GM12801 (cell line): ENCODE data around the gene RIPK1.

Experiments
- TF ChIP-seq, protein P1 (sequence below): IDR thresholded peaks from one replicate; pipeline ENCODE4 v1.5.1; 2011; ENCODE audit warnings: control low read depth; ENCODE audit not compliant: insufficient read length; ENCODE audit errors: extremely low read depth

Gene RIPK1

DNA sequence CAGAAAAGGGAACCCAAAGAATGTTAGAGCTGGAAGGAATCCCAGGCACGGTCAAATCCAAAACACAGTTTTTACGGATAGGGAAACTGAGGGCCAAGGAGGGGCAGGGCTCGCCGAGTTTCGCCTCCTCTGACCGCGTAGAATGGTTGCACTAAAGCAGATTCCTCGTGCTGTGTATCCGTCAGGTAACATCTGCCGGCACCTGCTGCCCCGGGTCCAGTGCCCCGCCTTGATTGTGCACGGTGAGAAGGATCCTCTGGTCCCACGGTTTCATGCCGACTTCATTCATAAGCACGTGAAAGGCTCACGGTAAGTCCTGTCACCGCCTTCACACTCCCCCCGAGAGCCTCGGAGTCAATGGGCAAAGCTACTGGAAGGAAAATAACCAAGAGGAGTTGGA lies 71.9 kb downstream of the RIPK1 start:
- TF ChIP-seq, protein P1, sequence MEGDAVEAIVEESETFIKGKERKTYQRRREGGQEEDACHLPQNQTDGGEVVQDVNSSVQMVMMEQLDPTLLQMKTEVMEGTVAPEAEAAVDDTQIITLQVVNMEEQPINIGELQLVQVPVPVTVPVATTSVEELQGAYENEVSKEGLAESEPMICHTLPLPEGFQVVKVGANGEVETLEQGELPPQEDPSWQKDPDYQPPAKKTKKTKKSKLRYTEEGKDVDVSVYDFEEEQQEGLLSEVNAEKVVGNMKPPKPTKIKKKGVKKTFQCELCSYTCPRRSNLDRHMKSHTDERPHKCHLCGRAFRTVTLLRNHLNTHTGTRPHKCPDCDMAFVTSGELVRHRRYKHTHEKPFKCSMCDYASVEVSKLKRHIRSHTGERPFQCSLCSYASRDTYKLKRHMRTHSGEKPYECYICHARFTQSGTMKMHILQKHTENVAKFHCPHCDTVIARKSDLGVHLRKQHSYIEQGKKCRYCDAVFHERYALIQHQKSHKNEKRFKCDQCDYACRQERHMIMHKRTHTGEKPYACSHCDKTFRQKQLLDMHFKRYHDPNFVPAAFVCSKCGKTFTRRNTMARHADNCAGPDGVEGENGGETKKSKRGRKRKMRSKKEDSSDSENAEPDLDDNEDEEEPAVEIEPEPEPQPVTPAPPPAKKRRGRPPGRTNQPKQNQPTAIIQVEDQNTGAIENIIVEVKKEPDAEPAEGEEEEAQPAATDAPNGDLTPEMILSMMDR, result no peak

DNA sequence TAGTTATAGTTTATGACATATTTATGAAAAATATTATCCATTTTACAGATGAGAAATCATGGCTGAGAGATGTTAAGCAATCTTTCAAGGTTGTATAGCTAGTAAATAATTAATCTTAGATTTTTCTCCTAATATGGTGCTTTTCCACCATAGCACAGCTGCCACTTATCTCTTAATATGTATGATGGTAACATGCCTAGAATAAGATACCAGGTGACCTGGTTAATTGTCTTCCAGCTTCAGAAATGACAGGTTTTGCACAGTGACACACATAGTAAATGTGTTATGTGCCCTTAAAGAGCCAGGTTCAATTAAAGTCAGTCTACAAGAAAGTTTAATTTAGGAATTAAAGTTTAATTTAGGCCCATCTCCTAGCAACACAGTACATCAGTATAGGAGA lies 74.2 kb downstream of the RIPK1 start:
- TF ChIP-seq, protein P1, result no peak

GRCh38 chr6:3143158-3143557 lies 74.9 kb downstream of the RIPK1 start:
- TF ChIP-seq, protein P1, result no peak

- TF ChIP-seq, protein P1, result no peak
Measured at GRCh38 chr6:3144571-3144970, 76.3 kb downstream of the RIPK1 start.

GRCh38 chr6:3147914-3148757 lies 79.8 kb downstream of the RIPK1 start:
- TF ChIP-seq, protein P1, result no peak

GRCh38 chr6:3151691-3152090 lies 83.4 kb downstream of the RIPK1 start:
- TF ChIP-seq, protein P1, result no peak

GRCh38 chr6:3152689-3153088 lies 84.4 kb downstream of the RIPK1 start:
- TF ChIP-seq, protein P1, result no peak
